Hematopoietic multipotent progenitor cell treated with erythropoietin and hydrocortisone succinate and interleukin-3 and kit ligand, for 4 days (in vitro differentiated cells): ENCODE measurements around the gene ITIH5.
"Not testable (repeated sequence)": the region's sequence is repeated elsewhere in the genome, so short reads cannot be mapped to it uniquely, and the experiment has no call there.

Source experiments
- DNase-seq: peaks from one replicate; pipeline ENCODE4 v3.0.0-alpha.2; 2015

Gene ITIH5

DNA sequence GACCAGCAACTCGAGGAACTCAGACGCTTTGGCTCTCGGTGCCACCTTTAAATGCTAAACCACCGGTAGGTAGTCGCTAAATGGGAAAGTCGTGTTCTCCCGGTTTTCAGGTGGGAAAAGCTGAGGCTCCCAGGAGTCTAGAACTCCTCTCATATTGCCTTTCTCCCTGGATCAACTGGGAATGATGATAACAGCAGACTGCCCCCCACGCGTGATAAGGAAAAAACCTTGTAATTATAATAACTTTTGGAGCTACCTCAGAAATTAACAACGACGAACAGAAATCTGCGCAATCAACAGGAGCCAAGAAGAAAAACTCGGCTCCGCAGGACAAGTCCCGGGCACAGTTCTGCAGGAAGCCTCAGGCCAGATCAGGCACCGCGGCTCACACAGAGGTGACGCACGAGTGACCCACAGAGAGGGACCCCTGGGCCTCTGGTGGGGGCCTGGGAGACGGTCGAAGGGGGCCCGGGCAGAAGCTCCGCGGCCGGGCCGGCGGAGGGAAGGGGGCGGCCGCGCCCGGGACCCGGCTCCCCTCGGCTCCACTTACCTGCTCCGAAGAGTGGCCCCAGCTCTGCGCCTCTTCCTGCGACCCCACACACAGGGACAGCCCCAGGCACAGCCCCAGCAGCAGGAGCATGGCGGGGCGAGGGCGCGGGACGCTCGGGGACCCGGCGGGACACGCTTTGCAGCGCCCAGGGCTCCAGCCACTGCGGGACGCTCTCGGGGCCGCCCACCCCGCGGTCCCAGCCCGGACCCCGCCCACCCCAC, at the start of gene ITIH5:
TSS of gene ITIH5 (minus strand) at position 714 of the 771 bp plus-strand sequence. CDS start at position 640, 74 bp downstream.
- no peak for DNase-seq

DNA sequence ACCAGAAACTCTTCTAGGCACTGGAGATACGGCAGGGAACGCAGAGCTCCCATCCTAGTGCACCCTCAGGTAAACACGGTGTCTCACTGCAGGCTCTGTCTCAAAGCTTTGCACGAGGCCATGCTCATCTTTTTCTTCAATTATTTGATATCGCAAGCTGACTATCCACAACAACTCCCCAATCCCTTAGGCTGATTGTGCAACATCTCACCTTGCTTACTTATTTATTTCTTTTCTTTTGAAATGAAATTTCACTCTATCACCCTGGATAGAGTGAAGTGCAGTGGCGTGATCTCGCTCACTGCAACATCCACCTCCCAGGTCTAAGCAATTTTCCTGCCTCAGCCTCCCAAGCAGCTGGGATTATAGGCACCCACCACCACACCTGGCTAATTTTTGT, 48.7 kb upstream of the ITIH5 start:
- no peak for DNase-seq

DNA sequence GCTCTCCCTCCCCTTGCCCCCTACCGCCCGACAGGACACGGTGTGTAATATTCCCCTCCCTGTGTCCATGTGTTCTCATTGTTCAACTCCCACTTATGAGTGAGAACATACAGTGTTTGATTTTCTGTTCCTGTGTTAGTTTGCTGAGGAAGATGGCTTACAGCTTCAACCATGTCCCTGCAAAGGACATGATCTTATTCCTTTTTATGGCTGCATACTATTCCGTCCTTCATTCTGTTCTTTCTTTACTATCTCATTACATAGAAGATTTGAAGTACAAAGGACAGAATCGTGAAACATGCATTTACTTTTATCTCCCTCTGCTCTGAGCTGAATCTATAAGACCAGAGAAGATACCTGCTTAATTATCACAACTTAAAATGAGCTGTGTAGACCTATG, 44.3 kb upstream of the ITIH5 start:
- not testable (repeated sequence) for DNase-seq

DNA sequence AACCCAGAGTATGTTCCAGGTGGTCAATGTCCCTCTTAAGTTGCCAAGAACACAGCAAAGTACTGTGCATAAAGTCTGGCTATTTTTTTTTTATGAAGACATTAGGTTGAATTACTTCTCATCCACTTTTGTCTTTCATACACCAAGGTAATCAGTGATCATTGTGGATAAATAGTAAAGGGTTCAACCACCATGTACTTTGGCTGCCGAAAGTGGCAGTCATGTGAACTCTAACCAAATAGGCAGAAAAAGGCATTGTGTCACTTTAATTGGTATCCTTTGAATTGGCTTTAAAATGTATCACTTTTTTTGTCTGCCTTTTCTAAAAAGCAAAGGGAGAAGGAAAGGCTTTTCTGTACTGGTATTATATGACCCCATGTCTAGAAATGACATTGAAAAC, 43.7 kb upstream of the ITIH5 start:
- no peak for DNase-seq

DNA sequence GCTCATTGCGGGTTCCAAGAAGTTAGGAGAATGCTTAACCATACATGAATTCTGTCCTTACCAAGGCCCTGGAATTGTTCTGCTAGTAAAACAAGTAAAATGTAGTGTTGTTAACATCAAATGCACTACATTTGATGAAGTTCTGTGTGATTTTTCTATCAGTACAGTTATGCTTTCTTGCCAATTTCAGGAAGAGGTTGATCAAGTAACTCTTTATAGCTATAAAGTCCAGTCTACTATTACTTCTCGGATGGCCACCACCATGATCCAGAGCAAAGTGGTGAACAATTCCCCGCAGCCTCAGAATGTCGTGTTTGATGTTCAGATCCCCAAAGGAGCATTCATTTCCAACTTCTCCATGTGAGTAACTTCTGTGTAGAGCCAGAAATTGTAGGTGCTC, 42.1 kb upstream of the ITIH5 start:
- DNase-seq = no peak

DNA sequence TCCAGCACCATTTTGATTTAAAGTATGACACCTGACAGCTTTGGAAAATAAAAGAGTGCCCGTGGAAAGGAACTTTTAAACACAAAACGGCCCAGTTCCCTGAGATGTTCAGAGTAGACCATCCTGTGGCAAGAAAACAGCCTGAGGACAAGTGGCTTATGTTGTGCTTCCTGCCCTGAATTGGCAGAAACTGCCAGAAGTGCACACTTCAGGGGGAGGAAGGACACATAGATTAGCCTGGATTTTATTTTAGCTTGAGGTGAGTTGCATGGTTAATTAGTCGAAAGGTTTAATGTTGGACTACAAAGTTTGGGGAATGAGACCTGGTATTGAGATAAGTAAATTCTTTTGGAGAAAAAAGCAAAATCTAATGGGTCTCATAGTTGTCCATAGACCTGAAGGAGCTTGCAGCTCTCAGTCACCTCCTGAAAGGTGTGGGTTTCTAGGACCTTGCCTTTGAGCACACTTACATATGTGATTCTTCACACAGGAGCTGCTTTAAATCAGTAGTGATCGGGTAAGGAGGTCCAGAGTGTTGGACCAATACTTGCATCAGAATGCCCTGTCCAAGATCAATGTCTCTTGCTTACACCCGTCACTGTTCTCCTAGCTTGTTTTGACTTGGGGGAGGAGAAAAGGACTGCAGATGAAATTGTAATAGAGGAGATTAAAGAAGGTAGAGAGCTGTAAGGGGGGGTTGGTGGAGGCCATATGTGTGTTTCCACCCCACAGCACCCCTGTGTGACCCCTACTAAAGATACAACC, 41.3 kb upstream of the ITIH5 start:
- no peak for DNase-seq

DNA sequence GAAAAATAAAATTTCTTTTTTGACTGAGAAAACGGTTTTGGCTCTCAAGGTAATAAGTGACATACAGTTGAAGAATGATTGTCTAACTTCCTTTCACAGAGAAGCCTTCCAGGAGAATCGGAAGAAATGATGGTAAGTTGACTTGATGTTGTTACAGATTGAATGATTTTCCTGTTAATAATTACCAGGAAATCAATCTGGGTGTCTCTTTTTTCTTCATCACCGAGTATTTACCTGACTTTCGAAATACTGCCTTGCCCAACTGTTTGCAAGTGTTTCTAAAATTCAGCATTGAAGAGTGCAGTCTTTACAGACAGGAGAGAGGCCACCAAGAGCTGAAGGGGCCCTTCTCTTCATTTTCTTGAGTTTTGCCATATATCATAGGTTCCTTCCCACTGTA, 40.3 kb upstream of the ITIH5 start:
- DNase-seq = no peak

DNA sequence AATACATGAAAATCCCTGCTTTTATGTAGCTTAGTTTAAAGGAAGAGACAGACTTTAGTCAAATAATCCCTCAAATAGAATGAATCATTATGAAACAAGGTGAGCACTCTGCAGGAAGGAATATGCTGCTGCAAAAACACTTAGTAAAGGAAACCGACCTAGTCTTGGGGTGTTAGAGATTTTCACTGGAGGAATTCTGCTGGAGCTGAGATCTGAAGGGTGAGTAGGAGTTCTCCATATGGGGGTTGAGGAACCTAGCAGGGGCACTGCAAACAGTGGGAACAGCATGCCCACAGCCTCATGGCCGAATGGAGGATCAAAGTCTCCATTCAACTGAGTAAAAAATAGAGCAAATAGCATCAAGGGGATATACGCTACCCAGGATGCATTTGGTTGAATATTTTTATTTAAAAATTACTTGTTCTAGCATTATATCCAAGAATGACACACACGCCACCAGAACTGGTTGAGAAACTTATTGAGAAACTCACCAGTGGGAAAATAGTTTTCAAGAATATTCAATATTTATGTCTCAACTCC, 39.8 kb upstream of the ITIH5 start:
- no peak for DNase-seq

DNA sequence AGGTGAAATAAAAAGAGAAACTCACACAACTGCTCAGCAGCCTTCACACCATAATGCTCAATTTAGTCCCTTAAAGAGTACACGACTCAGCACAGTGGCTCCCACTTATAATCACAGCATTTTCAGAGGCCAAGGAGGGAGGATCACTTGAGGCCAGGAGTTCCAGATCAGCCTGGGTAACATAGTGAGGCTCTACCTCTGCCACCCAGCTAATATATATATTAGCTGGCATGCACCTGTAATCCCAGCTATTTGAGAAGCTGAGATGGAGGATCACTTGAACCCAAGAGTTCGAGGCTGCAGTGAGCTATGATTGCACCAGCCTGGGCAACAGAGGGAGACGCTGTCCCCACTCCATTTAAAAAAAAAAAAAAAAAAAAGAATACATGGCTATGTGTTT, 38.6 kb upstream of the ITIH5 start:
- no peak for DNase-seq

DNA sequence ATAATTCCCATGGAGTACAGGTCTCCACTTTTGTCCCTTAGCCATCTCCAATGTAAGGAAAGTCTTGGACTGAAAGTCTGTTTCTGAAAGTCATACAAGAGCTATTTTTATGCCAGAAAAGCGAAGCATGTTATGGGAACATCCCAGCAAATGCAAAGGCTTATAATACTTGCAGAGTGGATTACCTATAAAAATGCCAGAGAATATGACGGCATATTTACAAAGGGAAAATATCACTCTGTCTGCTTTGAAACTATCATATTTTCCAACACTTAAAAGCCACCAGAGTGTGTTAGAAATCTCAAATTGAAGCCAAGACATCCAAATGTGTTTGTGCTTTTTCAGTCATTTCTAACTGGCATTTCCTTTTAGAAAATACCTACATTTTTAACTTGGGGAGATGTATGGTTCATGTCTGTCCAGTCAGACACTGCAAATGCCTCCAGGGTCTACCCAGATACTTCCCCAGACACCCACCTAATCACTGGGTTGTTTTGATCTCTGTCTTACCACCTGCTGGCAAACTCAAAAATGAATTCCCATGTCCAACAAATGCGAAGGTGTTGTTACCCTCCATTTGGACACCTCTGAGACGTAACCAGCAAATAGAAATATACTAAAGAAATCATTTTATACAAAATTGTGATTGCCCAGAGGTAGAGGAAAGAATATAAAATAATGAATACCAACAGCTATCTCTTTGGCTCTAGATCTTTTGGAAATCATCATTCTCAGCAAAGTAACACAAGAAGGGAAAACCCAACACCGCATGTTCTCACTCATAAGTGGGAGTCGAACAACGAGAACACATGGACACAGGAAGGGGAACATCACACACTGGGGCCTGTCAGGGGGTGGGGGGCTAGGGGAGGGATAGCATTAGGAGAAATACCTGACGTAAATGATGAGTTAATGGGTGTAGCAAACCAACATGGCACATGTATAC, 37.6 kb upstream of the ITIH5 start:
- no peak for DNase-seq

DNA sequence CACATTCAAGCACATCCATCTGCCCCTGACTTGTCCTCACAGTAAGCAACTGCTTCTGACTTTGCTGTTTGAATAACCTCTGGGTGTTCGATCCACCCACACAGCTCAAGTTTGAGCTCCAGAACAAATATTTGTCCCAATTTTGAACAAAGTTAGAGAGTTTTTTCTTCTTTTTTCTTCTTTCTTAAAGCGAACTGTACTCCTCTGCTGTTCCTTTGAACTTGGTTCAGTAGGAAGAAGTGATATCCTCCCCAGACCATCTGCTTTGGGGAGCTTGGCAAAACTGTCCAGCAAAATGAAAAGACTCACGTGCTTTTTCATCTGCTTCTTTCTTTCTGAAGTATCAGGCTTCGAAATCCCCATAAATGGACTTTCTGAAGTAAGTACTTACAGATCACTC, 36.4 kb upstream of the ITIH5 start, which contains the start of gene ITIH2:
TSS of gene ITIH2 (plus strand) at position 177 of the 400 bp plus-strand sequence. CDS start at position 296, 119 bp downstream.
- no peak for DNase-seq

DNA sequence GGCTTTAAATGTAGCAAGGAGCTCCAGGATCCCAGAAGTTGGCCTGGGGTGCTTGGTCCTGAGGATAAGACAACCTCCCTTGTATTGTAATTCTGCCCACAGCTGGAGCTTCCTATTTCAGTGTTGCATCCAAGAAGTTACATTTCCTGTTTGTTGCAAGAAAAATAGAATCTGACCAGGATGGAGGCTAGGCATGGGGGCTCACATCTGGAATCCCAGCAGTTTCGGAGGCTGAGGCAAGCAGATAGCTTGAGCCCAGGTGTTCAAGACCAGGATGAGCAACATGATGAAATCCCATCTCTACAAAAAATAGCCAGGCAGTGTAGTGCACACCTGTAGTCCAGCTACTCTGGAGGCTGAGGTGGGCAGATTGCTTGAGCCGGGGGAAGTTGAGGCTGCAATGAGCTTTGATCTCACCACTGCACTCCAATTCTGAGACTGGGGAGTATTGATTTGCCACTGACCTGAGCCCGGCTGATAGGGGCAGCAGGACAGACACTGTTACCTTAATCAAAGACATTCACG, 35.6 kb upstream of the ITIH5 start:
- DNase-seq = no peak

DNA sequence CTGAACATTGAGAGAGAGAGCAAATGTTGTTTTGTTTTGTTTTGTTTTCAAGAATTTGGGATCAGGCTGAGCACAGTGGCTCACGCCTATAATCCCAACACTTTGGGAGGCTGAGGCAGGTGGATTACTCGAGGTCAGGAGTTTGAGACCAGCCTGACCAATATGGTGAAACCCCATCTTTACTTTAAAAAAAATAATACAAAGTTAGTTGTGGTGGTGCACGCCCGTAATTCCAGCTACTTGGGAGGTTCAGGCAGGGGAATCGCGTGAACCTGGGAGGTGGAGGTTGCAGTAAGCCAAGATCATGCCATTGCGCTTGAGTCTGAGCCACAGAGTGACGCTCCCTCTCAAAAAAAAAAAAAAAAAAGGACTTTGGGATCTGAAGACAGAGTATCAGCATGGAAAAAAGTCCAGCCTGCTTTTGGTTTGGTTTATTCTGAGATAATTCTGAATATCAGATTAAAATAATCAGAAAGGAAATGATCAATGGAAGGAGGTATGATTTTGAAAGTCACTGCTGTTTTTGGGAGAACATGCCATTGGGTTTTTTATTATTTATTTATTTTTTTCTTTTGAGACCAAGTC, 34.5 kb upstream of the ITIH5 start:
- no peak for DNase-seq

DNA sequence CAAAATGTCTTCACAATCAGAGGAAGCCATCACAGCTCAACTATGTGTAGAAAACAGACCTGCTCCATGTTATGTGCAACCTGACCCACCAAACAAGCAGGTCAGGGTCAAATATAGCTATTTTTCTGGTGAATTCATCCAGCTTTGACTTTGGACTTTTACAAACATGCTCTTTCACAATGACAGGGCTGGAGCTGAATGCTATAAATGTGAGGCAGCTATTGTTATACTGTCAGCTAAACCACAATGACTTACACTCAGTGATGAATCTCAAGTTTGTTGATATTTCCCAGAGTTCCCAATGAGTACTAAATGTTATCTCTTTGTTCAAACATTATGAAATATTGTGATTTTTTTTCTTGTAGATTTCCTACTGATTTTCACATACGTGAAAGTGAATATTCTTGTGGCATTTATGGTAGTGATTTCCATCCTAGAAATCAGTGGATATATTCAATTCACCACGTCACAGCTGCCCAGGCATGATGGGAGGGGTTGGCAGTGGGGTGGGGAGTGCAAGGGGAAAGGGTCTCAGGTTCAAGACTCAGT, 33.9 kb upstream of the ITIH5 start:
- no peak for DNase-seq

DNA sequence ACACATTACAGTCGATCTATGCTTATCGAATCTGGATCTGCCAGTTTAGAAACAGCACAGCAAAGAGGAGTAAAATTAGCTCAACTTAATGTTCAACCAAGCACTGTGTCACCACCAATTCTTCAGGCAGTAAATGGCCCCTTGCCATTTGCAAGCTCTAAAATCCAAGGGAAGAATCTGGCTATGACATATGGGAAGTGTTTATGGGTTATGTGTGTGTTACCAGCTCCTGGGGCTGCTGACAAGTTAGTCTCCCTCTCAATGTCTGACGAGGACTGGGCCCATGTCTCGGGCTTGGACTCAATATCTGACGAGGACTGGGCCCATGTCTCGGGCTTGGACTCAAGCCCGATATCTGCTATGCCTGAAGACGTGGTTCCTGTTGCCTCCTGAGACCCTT, 30.7 kb upstream of the ITIH5 start:
- DNase-seq = no peak

DNA sequence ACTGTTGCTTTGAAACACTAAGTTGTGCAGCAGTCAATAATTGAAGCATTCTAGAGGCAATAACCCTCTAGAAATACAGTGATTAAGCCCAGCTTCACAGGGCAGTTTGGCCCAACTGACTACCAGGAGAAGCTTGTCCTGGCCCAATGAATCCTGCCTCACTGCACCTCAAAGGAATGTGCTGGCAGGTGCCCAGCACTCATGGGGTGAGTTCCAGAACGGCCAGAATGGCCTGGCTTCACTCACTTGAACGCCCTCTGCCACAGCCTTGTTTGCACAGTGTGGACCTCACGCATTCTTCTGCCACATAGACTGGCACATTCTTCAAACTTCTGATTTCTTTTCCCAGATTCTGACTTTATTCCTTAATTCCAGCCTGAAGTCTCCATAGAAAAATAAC, 29.8 kb upstream of the ITIH5 start:
- no peak for DNase-seq

DNA sequence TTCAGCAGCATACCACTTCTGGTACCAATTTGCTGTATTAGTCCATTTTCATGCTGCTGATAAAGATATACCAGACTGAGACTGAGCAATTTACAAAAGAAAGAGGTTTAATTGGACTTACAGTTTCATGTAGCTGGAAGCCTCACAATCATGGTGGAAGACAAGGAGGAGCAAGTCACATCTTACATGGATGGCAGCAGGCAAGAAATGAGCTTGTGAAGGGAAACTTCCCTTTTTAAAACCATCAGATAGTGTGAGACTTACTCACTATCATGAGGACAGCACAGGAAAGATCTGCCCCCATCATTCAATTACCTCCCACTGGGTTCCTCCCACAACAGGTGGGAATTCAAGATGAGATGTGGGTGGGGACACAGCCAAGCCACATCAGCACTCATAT, 26.4 kb upstream of the ITIH5 start:
- DNase-seq = not testable (repeated sequence)

DNA sequence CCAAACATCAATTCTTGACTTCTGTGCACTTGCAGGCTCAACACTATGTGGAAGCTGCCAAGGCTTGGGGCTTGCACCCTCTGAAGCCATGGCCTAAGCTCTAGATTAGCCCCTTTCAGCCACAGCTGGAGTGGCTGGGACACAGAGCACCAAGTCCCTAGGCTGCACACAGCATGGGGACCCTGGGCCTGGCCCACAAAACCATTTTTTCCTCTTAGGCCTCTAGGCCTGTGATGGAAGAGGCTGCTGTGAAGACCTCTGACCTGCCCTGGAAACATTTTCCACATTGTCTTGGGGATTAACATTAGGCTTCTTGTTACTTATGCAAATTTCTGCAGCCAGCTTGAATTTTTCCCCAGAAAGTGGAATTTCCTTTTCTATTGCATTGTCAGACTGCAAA, 25.6 kb upstream of the ITIH5 start:
- DNase-seq = not testable (repeated sequence)

DNA sequence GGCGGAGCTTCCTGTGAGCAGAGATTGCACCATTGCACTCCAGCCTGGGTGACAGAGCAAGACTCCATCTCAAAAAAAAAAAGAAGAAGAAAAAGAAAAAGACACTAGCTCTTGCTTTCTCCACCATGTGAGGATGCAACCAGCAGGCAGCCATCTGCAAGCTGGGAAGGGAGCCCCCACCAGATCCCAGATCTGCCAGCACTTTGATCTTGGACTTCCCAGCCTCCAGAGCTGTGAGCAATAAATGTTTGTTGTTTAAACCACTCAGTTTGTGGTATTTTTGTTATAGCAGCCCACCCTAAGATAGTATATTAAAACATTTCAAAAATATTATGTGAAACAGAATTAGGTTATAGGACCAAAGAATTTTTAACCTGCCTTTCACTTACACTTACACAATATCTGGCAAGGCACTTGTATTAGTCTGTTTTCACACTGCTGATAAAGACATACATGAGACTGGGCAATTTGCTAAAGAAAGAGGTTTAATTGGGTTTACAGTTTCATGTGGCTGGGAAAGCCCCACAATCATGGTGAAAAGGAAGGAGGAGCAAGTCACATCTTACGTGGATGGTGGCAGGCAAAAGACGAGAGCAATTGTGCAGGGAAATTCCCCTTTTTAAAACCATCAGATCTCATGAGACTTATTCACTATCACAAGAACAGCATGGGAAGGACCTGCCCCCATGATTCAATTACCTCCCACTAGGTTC, 24.3 kb upstream of the ITIH5 start:
- DNase-seq = not testable (repeated sequence)

DNA sequence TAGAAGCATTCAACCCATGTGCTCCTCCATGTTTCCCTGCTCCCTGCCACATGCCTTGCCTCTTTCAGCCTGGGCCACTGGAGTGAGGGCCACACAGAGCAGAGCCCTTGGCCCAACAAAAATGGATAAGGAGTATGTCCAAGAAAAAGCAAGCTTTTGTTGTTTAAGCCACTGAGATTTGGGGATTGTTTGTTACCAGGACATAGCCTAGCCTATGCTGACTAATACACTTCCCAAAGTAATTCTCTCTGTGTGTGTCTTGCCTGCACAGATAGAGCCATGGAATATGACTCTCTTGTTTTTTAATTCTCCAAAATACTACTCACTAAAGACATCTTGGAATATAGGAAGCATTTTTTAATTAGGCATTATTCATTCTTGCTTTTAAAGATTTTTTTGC, 22.8 kb upstream of the ITIH5 start:
- no peak for DNase-seq

DNA sequence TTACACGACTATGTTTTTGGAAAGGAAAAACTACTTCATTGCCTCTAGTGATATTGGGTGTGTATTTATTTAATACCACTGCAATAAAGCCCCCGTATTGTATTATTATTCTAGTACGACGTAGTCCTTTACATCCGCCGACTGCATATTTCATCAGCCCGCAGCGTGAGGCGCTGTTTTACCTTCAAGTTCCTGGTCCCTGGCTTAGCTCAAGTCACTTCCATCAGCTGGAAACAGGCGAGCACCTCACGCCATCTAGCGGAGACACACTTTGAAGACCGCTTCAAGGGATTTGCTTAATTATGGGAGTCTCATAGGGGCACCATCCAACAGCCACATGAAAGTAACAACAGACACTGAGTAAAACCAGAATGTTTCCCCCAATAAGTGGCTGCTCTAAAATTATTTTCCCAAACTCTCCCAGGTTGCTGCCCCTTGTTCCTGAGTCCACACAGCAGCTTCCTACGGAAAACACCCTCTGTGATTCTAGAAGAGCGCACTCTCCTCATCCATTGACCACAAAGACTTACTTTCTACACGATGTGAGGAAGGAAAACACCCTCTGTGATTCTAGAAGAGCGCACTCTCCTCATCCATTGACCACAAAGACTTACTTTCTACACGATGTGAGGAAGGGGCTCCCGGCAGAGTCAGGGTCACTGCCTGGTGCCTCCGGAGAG, 20.6 kb upstream of the ITIH5 start:
- DNase-seq = peak; percentile 95
